ENCODE results near the gene SERPINB8. TPM values are rescaled to one million over a fixed set of nuclear protein-coding genes. Genes with fewer than 3 reads are reported as not detected.

Gene SERPINB8
- polyA plus RNA-seq, 1 donor, result 1.4 TPM

DNA sequence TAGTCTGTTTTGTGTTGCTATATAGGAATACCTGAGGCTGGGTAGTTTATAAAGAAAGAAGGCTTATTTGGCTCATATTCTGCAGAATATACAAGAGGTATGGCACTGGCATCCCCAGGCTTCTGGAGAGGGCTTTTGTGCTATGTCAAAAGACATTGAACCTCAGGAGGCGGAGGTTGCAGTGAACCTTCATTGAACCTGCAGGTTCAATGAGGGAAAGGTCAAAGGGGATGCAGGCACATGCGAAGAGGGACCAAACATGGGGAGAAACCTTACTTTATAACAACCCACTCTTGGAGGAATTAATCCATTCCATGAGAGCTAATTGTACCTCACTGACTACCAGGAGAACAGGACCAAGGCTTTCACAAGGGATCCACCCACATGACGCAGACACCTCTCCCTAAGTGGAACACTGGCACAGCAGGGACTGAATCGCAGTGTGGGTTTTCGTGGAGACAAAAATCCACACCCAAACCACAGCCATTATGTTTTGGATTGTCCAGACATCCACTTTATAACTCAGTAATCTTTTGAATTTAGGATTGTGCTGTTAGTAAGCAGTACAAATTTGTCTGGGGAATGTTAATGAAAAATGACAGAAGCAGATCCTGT is 4.1 kb upstream of the SERPINB8 start:
- no peak for DNase-seq (ENCODE audit: low read depth)

DNA sequence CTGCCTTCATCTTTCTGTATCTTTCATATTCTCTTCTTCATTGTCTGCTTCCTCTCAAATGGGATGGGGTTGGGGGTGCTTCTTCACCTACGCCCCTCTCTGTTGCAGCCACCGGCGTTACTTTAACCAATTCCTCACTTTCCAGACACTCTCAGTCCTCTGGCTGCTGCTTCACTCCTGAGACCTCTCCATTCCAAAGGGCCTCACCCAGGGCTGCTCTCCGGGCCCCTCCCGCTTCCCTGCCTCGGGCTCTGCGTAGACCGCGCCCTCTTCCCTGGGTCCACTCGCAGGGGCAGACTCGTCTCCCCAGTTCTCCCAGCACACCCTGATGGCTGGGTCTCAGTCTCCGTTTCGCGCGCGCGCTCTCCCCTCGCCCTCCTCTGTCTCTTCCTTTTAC is 926 bp downstream of the SERPINB8 start:
- no peak for DNase-seq (ENCODE audit: low read depth)

DNA sequence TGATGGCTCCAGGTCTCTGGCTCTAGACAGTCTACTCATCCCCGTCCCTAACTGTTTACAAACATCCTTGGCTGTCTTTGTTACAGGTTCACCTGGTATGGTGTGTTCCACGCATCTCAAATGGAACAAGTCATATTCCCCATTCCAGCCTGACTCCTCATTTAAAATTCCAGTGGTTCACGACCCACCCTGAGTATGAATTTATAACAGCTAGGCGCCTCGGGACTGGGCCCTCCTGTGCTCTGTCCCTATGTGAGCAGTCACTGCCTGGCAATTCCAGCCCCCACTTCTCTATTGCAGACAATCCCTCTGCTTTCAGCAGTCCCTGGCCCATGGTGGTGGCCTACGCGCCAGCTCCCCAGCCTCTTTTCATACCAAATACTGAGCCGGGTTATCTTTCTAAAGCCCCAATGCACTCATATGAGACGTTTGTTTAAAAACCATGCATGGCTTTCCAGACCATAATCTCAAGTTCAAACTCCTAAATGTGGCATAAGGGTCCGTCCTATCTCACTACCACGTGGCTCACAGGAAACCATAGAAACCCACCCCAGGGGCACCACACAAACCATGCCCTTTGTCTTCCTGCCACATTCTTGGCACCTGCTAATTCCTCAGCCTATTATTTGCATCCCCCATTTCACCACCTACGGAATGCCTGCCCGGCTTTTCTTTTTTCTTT is 1.6 kb downstream of the SERPINB8 start:
- DNase-seq (ENCODE audit: low read depth), result no peak

DNA sequence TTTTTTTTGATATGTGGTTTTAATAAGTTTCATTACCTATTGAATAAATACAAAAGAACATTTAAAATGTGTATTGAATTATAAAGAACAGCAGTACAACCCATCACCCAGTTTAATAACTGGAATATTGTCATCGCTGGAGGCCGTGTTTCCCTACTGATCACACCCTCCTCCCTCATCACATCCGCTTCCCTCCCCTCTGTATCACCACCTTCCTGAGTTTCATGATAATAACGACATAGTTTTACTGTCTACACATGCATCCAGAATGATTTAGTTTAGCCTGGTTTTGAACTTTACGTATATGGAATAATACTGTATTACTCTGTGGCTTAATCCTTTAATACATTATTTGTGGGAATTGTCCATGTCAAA is 2.1 kb downstream of the SERPINB8 start:
- no peak for DNase-seq (ENCODE audit: low read depth)

DNA sequence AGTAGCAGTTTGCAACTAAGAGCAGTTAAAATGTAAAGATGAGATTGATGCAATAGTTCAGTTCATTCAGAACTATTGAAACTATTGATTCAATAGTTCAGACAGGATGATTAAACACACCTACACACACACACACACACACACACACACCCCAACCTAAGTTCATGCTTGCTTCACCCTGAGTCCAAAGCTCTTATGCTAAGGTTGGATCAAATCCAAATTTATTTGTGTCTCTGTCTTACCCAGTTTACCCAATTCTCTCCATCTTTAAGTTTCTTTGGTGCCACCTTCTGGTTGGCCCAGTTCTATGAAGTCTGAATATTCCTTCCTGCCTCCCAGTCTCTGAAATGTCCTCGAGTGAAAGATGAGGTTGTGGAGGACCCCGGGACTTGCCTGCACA is 5.1 kb downstream of the SERPINB8 start:
- no peak for DNase-seq (ENCODE audit: low read depth)

DNA sequence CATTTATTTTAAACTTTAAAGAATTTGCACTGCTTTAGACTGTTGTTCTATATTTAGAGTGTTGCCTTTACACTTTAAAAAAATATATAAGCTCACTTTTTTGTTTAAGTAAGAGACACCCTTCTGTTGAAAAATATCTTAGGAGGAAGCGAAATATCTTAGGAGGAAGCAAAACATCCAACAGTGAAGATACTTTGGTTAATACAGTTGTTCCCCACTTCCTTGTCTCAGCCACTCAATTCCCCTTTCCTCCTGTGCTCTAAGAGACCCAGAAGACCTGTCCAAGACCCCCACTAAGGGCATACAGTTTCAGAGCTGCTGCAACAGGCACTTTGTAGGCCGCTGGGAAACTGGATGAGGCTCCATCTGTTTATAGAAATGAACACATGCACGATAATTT is 5.7 kb downstream of the SERPINB8 start:
- DNase-seq (ENCODE audit: low read depth), result no peak

DNA sequence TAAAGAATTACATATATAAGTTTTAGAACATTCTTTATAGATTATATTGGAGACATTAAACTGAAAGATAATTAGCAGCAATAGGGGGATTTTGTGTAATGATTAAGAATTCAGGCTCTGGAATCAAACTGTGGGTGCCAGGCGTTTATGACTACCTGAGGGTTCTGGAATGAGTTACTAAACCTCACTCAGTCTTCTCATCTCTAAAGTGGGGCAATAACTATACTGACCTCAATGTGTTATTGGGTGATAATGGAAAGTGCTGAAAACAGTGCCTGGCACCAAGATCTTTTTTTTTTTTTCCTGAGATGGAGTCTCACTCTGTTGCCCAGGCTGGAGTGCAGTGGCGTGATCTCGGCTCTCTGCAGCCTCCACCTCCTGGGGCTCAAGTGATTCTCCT is 7.2 kb downstream of the SERPINB8 start:
- DNase-seq (ENCODE audit: low read depth), result no peak

DNA sequence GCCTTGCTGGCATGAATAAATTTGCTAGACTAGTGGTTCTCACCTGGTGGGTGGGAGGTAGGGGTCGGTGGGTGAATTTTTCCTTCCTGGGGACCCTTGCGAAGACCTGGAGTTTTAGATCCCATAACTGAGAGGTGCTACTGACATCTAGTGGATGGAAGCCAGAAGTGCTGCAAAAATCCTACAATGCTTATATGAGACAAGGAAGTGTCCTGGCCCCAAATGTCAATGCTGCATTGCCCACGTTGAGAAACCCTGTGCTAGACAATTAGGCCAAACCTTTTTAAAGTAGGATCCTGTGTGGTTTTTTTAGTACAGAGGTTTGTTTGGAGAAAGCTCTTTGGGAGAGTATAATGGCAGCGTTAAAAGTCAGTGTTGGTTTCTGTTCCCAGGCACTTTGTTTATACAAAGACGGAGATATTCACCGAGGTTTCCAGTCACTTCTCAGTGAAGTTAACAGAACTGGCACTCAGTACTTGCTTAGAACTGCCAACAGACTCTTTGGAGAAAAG is 9.6 kb downstream of the SERPINB8 start:
- no peak for DNase-seq (ENCODE audit: low read depth)

DNA sequence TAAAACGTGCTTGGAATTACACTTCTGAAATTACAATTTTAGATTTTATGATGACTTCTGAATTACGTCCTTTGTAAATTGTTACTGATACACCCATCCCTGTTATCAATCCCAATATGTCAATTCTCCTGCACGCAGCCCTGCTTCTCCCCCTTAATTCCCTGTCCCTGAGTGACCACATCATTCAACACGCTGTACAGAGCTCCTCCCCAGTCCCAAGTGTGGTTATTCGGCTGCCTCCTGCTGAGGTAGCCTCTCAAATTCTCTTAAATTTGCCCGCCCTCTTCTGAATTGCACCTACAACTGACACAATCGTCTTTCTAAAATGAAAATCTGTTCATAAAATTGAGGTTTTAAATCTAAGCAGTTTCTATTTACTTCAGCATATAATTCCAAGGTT is 10.1 kb downstream of the SERPINB8 start:
- DNase-seq (ENCODE audit: low read depth), result no peak

DNA sequence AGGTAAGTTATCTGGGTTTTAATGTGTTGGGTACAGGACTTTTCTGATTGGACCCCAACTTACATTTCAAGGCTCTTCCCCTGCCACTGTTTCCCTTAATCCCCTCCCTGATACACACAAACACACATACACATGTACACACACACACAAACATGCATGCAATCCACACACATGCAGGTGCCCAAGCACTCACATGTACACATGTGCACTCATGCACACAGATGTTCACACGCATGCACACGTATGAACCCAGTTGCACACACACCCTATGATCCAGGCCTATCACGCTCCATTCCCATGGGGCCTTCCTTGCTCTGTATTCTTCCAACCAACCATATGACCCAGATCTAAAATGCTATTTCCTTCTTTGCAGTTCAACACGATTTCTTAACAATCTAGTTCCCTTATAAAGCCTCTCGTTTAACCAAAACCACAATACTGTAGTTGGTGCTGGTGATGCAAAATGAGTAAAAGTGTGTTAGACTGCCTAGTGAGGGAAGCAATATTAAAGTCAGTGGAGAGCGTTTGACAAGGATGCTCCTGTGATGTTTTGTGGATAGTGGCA is 11.1 kb downstream of the SERPINB8 start:
- no peak for DNase-seq (ENCODE audit: low read depth)

DNA sequence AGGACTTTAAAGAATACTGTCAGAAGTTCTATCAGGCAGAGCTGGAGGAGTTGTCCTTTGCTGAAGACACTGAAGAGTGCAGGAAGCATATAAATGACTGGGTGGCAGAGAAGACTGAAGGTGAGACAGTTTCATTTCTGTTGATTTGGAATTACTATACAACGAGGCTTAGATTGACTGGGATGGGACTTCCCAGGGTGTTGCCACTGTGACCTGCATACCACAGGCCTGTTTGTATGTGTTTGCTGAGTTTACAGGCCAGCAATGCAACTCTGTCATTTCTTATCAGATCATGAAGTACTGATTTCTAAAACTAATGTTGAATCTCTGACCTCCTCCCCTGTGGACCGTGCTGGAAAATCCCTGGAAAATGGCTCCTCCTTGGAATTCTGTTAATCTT is 11.8 kb downstream of the SERPINB8 start:
- DNase-seq (ENCODE audit: low read depth), result no peak

DNA sequence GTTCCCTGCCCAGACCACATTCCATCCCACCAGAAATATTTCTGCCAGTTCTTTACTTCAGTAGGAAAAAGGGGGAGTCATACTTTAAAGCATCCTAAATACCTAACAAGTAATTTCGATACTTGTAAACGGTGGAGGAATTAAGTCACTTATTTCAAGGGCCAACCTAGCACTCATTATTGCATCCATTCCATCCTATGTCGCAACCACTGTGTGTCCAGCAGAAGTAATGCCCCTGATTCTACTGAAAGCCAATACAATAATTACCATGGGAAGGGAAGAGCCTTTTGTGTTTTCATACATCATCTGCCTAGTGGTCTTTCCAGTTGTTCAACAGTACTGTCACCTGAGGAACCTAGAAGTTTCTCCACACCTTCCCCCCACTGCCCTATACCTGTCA is 12.5 kb downstream of the SERPINB8 start:
- no peak for DNase-seq (ENCODE audit: low read depth)

DNA sequence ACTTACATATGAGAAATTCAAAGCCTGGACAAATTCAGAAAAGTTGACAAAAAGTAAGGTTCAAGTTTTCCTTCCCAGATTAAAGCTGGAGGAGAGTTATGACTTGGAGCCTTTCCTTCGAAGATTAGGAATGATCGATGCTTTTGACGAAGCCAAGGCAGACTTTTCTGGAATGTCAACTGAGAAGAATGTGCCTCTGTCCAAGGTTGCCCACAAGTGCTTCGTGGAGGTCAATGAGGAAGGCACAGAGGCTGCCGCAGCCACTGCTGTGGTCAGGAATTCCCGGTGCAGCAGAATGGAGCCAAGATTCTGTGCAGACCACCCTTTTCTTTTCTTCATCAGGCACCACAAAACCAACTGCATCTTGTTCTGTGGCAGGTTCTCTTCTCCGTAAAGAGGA is 17.0 kb downstream of the SERPINB8 start:
- no peak for DNase-seq (ENCODE audit: low read depth)

DNA sequence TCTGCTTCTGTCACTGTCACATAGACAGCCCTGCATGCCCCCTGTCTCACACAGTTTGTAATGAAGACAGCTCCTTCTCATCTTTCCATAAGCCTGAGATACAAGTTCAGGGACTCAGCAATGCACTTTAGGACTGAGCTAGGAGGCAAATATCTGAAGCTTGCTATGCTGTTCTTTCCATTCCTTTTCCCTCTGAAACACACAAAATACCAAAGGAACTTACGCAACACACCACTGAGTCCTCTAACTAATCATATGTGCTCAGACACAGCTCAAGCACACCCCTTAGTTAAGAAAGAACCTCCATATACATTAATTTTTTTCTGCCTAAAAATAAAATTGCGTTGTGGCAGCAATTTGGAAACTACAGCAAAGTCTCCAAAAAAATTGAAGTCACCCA is 17.9 kb downstream of the SERPINB8 start:
- no peak for DNase-seq (ENCODE audit: low read depth)

DNA sequence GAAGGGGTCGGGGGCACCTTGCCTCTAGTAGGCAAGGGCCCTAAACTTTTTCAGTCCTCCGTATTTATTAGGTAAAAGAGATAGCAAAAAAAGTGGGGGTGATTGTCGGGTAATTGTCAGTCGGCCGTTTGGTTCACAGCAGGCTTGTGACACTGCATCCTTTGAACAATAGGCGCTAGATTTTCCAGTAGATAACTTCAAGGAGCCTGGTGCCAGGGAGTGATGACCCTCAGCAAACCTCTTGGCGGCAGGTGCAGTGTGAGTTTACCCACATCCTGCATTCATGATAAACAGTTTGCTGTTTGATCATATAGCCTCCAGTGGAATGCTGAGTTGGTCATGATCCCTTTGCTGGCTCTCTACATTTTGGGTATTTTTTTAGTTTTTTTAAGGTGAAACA is 22.9 kb downstream of the SERPINB8 start:
- DNase-seq (ENCODE audit: low read depth), result no peak

DNA sequence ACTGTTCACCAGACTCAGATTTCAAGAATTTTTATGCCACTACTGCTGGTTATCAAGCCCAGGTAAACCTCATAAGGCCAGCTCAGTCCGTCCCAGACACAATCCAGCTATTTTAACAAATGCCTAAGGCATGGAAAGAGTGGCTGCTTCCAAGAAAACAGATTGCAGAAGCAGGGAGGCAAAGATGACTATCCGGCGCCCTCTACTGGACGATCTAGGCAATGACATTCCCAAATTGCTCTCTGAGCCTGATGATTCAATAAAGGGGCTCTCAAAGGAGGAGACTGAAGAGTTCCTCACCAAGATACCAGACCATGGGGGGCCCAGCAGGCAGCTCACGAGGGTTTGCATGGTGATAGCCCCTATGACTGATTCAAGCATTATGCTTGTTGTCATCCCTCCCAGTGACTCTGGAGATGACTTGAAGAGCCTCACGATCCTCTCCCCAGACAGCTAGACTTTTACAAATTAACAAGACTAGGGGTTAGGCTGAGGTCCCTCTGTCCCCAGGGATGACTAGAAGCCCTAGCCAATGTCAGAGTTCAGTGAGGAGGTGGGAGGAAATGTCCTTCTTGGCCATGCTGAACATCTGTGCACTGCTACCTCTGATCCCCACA is 25.0 kb downstream of the SERPINB8 start:
- DNase-seq (ENCODE audit: low read depth), result no peak

DNA sequence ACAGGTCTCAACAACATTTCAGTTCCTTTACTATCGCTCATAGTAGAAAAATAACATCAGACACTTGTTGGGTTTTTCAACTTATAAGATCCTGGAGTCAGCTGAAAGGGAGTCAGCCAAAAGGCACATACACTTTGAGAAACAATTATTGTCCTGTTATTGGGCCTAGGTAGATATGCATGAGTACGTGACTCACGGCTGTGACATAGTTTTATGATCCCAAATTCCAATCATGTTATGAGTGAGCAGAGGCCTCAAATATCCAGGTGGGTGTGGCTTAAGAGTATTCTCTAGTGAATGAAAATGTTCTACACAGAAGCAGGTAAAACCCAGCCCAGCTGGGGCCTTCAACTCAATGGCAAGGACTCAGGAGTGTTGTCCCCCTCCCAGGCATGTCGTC is 27.2 kb downstream of the SERPINB8 start:
- no peak for DNase-seq (ENCODE audit: low read depth)

DNA sequence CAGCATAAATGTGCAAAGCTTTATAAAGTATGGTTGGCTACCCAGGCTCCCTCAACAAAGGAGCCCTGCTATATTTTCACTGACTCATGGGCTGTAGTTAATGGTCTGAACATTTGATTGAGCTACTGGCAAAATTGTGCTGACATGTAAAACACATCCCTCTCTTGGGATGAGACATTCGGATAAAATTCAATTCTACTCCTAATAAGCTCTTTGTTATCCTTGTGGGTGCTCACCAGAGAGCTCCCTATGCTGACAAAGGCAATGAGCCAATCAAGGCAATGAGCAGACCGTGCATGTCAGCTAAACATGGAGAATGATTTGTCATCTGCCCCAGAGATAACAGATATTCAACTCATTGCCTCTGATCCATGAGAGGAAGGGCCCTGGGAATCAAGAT is 27.7 kb downstream of the SERPINB8 start:
- DNase-seq (ENCODE audit: low read depth), result no peak

DNA sequence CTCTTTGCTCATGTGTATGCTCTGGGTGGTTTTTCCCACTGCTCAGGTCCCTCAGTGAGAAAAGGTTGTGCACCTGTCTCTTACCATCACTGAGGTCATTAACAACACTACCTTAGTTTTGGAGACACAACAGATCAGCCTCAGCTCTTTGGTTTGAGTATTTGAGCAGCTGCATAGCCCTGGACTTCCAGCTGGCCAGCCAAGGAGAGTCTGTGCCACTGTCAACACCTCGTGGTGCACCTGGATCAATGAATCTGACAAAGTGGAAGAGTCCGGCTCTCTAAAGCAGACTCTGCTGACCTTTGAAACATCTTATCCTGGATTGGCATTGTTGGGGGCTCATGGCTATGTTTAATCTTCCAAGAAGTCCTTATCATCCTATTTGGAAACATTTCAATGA is 30.0 kb downstream of the SERPINB8 start:
- no peak for DNase-seq (ENCODE audit: low read depth)

DNA sequence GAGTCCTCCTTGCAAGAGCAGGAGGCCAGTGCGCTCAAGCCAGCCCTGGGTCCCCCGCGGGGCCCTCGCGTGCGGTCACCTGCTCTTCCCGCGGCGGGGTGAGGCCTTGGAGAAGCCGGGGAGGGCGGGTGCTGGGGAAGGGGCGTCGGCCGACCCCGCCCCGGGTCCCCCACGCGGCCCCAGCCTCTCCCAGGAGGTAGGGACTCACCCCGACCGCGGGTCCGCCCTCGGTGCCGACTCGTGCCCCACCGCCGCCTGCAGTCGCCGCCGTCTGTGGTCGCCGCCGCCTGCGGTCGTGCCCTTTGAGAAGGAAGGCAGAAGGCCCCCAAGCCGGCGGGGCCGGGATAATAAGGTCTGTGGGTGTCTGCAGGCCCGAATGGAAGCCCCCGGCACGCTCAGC is 32.7 kb downstream of the SERPINB8 start:
- no peak for DNase-seq (ENCODE audit: low read depth)

DNA sequence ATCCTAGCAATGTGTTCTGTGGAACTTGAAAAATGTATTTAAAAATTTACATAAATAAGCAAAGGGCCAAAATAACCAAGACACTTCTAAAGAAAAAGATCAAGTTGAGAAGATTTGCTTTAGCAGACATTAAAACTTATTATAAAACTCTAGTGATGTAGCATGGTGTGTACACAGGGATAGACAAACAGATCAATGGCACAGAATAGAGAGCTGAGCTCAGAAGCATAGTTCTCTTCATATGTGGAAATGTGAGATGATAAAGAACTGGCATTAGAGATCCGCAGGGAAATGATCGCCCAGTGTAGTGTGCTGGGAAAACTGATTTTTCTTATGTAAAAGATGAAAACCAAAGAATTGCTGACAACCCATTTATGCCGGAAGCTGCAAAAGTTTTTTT is 39.4 kb downstream of the SERPINB8 start:
- no peak for DNase-seq (ENCODE audit: low read depth)

DNA sequence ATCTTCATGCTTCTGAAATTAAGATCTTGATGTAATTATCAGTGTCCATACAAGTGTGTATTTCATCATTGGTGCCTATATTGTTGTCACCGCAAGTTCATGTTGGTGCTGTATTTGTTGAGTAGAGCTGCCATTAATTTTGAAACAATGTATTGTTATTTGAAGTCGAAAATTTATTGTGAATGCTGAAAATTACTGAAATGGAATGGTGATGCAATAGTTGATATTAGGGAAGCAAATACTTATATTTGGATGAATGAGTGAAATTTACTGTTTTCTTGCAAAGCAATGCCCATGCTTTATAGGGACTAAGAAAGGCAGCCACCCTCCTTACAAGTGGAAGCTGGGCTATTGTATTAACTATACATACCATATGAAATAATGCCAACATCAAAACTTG is 41.6 kb downstream of the SERPINB8 start:
- no peak for DNase-seq (ENCODE audit: low read depth)

DNA sequence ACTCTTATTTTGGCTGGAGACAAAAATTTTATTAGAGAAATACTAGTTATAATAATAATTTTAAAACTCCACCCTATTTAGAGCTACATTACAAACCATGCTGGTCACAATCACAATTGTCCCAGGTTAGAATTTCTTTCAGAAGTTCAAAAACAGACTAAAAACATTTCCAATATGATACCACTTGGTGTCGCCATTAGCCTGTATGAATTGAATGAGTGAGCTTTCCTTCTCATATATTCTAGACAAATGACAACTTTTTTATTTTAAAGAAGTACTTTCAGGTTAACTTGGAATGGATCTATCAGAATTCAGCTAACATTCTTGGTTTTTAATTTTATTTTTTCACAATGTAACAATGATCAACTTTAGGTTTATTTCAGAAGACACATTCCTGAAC is 48.0 kb downstream of the SERPINB8 start:
- DNase-seq (ENCODE audit: low read depth), result no peak

Measured in forelimb muscle (tissue), 1 donor.